CD14-positive monocyte (primary cell): ENCODE measurements around the gene SLC38A2. TPM values are rescaled to one million over a fixed set of nuclear protein-coding genes. Genes with fewer than 3 reads are reported as not detected.

Experiments used
- DNase-seq, 3 donors: peaks; one replicate each; pipeline ENCODE4 v3.0.0-alpha.2; 2011 to 2022
- H2AFZ ChIP-seq: 2 replicates; pipeline ENCODE4 v1.6.0; 2012; ENCODE audit warnings: mild to moderate bottlenecking, low read depth, low read length, inconsistent platforms; ENCODE audit not compliant: insufficient read depth, poor library complexity, severe bottlenecking
- H3K27ac ChIP-seq, 2 donors: 1 replicate in 1 of 2; 2 replicates in 1 of 2; pipeline ENCODE4 v1.5.1; 2012 to 2013; ENCODE audit warnings: low read length in 2 of 2, control low read depth in 1 of 2, inconsistent platforms in 1 of 2, low read depth in 1 of 2, mild to moderate bottlenecking in 1 of 2
- H3K27me3 ChIP-seq, 2 donors: one replicate each; pipeline versions ENCODE4 v1.6.0 to v1.6.1; 2011 to 2013; ENCODE audit warnings: low read length in 2 of 2; ENCODE audit not compliant: control insufficient read depth in 2 of 2, insufficient read depth in 2 of 2
- H3K36me3 ChIP-seq, 2 donors: replicated peaks in 1 of 2; 1 replicate in 1 of 2; 2 replicates in 1 of 2; pipeline versions ENCODE4 v1.5.1 to v1.6.1; 2012 to 2013; ENCODE audit warnings: low read length in 2 of 2, control low read depth in 1 of 2, inconsistent platforms in 1 of 2, mild to moderate bottlenecking in 1 of 2; ENCODE audit not compliant: insufficient read depth in 2 of 2, control insufficient read depth in 1 of 2
- H3K4me1 ChIP-seq, 2 donors: 1 replicate in 1 of 2; 2 replicates in 1 of 2; pipeline versions ENCODE4 v1.5.1 to v1.6.1; 2012 to 2013; ENCODE audit warnings: low read length in 2 of 2, control low read depth in 1 of 2, inconsistent platforms in 1 of 2, mild to moderate bottlenecking in 1 of 2, moderate library complexity in 1 of 2; ENCODE audit not compliant: insufficient read depth in 2 of 2, control insufficient read depth in 1 of 2
- H3K4me2 ChIP-seq: replicated peaks from 2 replicates; pipeline ENCODE3; 2012; ENCODE audit warnings: low read length, moderate library complexity, mild to moderate bottlenecking; ENCODE audit not compliant: poor library complexity, severe bottlenecking; ENCODE audit errors: extremely low read depth
- H3K4me3 ChIP-seq, 3 experiments: fragments of 200-600 bp in 1 of 3; sonication (generic) in 1 of 3; replicated peaks in 1 of 3; 1 replicate in 2 of 3; 2 replicates in 1 of 3; pipeline ENCODE4 v1.5.1; 2011 to 2013; ENCODE audit warnings: low read length in 3 of 3, mild to moderate bottlenecking in 3 of 3, control low read depth in 2 of 3, low read depth in 2 of 3, inconsistent platforms in 1 of 3, moderate library complexity in 1 of 3
- H3K79me2 ChIP-seq: 2 replicates; pipeline ENCODE4 v1.6.0; 2012; ENCODE audit warnings: mild to moderate bottlenecking, control low read depth, inconsistent platforms, low read length, moderate library complexity; ENCODE audit not compliant: insufficient read depth
- H3K9ac ChIP-seq: 2 replicates; pipeline ENCODE4 v1.6.0; 2017; ENCODE audit warnings: low read length, mild to moderate bottlenecking; ENCODE audit not compliant: insufficient read depth, poor library complexity, severe bottlenecking
- H3K9me3 ChIP-seq, 2 donors: replicated peaks in 1 of 2; 1 replicate in 1 of 2; 2 replicates in 1 of 2; pipeline versions ENCODE4 v1.5.1 to v1.6.1; 2012 to 2013; ENCODE audit warnings: low read length in 2 of 2, control low read depth in 1 of 2; ENCODE audit not compliant: control insufficient read depth in 1 of 2, insufficient read depth in 1 of 2
- H4K20me1 ChIP-seq: 2 replicates; pipeline ENCODE4 v1.6.0; 2012; ENCODE audit warnings: mild to moderate bottlenecking, low read length, control low read depth, moderate library complexity; ENCODE audit not compliant: insufficient read depth
- H3K27ac Mint-ChIP-seq, 7 donors: one replicate each; pipeline ENCODE4 v1.8.0; 2020; ENCODE audit warnings: mild to moderate bottlenecking in 7 of 7, mixed read lengths in 7 of 7, moderate library complexity in 6 of 7, inconsistent platforms in 2 of 7
- H3K27me3 Mint-ChIP-seq, 3 donors: one replicate each; pipeline ENCODE4 v1.8.0; 2021 to 2022; ENCODE audit warnings: low read depth in 3 of 3, mild to moderate bottlenecking in 3 of 3, mixed read lengths in 3 of 3, moderate library complexity in 3 of 3, inconsistent platforms in 1 of 3
- H3K36me3 Mint-ChIP-seq, 2 donors: one replicate each; pipeline ENCODE4 v1.8.0; 2020; ENCODE audit warnings: mixed read lengths in 2 of 2, inconsistent platforms in 1 of 2, mild to moderate bottlenecking in 1 of 2
- H3K4me1 Mint-ChIP-seq: one replicate; pipeline ENCODE4 v1.8.0; 2020; ENCODE audit warnings: mild to moderate bottlenecking, mixed read lengths
- H3K4me3 Mint-ChIP-seq, 2 donors: one replicate each; pipeline ENCODE4 v1.8.0; 2020; ENCODE audit warnings: mild to moderate bottlenecking in 2 of 2, mixed read lengths in 2 of 2, moderate library complexity in 1 of 2
- H3K9me3 Mint-ChIP-seq, 7 donors: one replicate each; pipeline ENCODE4 v1.8.0; 2020 to 2022; ENCODE audit warnings: mixed read lengths in 7 of 7, mild to moderate bottlenecking in 6 of 7, moderate library complexity in 6 of 7, inconsistent platforms in 2 of 7
- CTCF ChIP-seq: fragments of 200-600 bp; IDR thresholded peaks from one replicate; pipeline ENCODE4 v1.8.0; 2022; ENCODE audit warnings: antibody characterized with exemption, mild to moderate bottlenecking
- WGBS: methylation state at CpG from one replicate; pipeline ENCODE4 v1.1.5; 2013; ENCODE audit warnings: missing lambda C conversion rate; ENCODE audit not compliant: insufficient coverage; 5-methylcytosine and 5-hydroxymethylcytosine counted together
- intact Hi-C, 2 donors: fragments of 100-400 bp; cut with micrococcal nuclease; formaldehyde crosslinking; loops; one replicate each; pipeline versions ENCODE4 v1.15.0 to v1.15.1; 2023
- polyA plus RNA-seq, 3 donors: library from polyadenylated mRNA; depleted of rRNA in 1 of 3; unstranded in 2 of 3; stranded (reverse) in 1 of 3; fragments of 300-500 nt in 2 of 3; fragments of >200 nt in 1 of 3; fragmentation: Illumina TruSeq in 2 of 3; gene quantifications; 1 replicate in 2 of 3; 2 replicates in 1 of 3; pipeline ENCODE4 v1.2.3, GENCODE V29; 2012 to 2021

The SLC38A2 gene
- polyA plus RNA-seq, 3 donors, result 33.8 to 116 (median 48.7) TPM

GRCh38 chr12:46410495-46410894 is 37.9 kb upstream of the SLC38A2 start:
- no peaks in the 10 kb centered on the region for H3K9me3 ChIP-seq
- no peaks in the 10 kb centered on the region for H4K20me1 ChIP-seq
- no peak overlapping the region for H3K9ac ChIP-seq
- H3K27ac ChIP-seq, result no peak overlapping the region
- WGBS, result 86% methylated on average over 2 of the region's 3 CpGs
- H2AFZ ChIP-seq, result no peak overlapping the region
- no peaks in the 10 kb centered on the region for H3K27me3 ChIP-seq
- intact Hi-C loops, result no loop called here
- Mint-ChIP-seq H3K36me3 (peaks cover 0 to 1% of the 10 kb centered on the region in 2 donors), H3K27ac (no peak overlapping the region), H3K9me3 (no peaks in the 10 kb centered on the region), H3K4me3 (no peak overlapping the region), H3K27me3 (no peaks in the 10 kb centered on the region), H3K4me1 (no peaks in the 10 kb centered on the region)
- H3K4me1 ChIP-seq, result no peaks in the 10 kb centered on the region
- H3K79me2 ChIP-seq, result no peaks in the 10 kb centered on the region
- H3K4me3 ChIP-seq, result no peak overlapping the region
- H3K4me2 ChIP-seq, result no peak overlapping the region
- no peaks in the 10 kb centered on the region for H3K36me3 ChIP-seq
- no peak for TF ChIP-seq CTCF
- DNase-seq, result no peak

- H3K36me3 ChIP-seq, result no peaks in the 10 kb centered on the region
- Mint-ChIP-seq H3K36me3 (peaks cover 0 to 1% of the 10 kb centered on the region in 2 donors), H3K4me1 (no peaks in the 10 kb centered on the region), H3K27me3 (no peaks in the 10 kb centered on the region), H3K27ac (no peak overlapping the region), H3K9me3 (no peaks in the 10 kb centered on the region), H3K4me3 (no peak overlapping the region)
- no peak for TF ChIP-seq CTCF
- H3K4me2 ChIP-seq, result no peak overlapping the region
- H3K9ac ChIP-seq, result no peak overlapping the region
- H3K79me2 ChIP-seq, result no peaks in the 10 kb centered on the region
- H3K4me1 ChIP-seq, result no peaks in the 10 kb centered on the region
- DNase-seq, result no peak
- no peak overlapping the region for H2AFZ ChIP-seq
- H3K27me3 ChIP-seq, result no peaks in the 10 kb centered on the region
- no peak overlapping the region for H3K4me3 ChIP-seq
- H3K27ac ChIP-seq, result no peak overlapping the region
- no CpG with 5 or more reads among the region's 1 CpG for WGBS
- intact Hi-C loops, result no loop called here
- no peaks in the 10 kb centered on the region for H4K20me1 ChIP-seq
- H3K9me3 ChIP-seq, result no peaks in the 10 kb centered on the region
These were observed 37.4 kb upstream of the SLC38A2 start for GRCh38 chr12:46409974-46410373.
